COLO668 (cell line): ENCODE data around the gene SLC35E1.
A peak's percentile ranks its signal among the peaks of the same experiment; 100 is the strongest.
"Not testable (repeated sequence)": the region's sequence is repeated elsewhere in the genome, so short reads cannot be mapped to it uniquely, and the experiment has no call there.

ENCODE experiments used
- DNase-seq: peaks from one replicate; lab custom pipeline; 2025; ENCODE audit not compliant: unreplicated experiment; lab: John Stamatoyannopoulos, UW

The SLC35E1 gene

GRCh38 chr19:16551902-16552301, 20.3 kb downstream of the SLC35E1 start:
- not testable (repeated sequence) for DNase-seq

- no peak for DNase-seq
Measured at GRCh38 chr19:16548956-16549355, 23.3 kb downstream of the SLC35E1 start.

GRCh38 chr19:16544473-16545231, 27.6 kb downstream of the SLC35E1 start:
- no peak for DNase-seq

- DNase-seq, result not testable (repeated sequence)
Measured at GRCh38 chr19:16543734-16544133, 28.5 kb downstream of the SLC35E1 start.

- DNase-seq, result peak; percentile 6
Measured at GRCh38 chr19:16542910-16543472, 29.2 kb downstream of the SLC35E1 start.

GRCh38 chr19:16542045-16542909, 29.9 kb downstream of the SLC35E1 start, which contains the start of gene CHERP:
Gene CHERP, minus strand, starts transcription at chr19:16542437. Its CDS starts 59 bp downstream, at chr19:16542378.
- peak; percentile 97 for DNase-seq

GRCh38 chr19:16541526-16542044, 30.6 kb downstream of the SLC35E1 start:
- DNase-seq, result peak; percentile 26

- DNase-seq, result no peak
Measured at GRCh38 chr19:16540948-16541347, 31.3 kb downstream of the SLC35E1 start.

- DNase-seq, result no peak
Measured at GRCh38 chr19:16537111-16537510, 35.1 kb downstream of the SLC35E1 start.

- no peak for DNase-seq
Measured at GRCh38 chr19:16536130-16536529, 36.1 kb downstream of the SLC35E1 start.

GRCh38 chr19:16535381-16535780, 36.8 kb downstream of the SLC35E1 start:
- no peak for DNase-seq

GRCh38 chr19:16532440-16533234, 39.6 kb downstream of the SLC35E1 start:
- no peak for DNase-seq

- no peak for DNase-seq
Measured at GRCh38 chr19:16531380-16531669, 40.9 kb downstream of the SLC35E1 start.

- no peak for DNase-seq
Measured at GRCh38 chr19:16530540-16531379, 41.5 kb downstream of the SLC35E1 start.

GRCh38 chr19:16529466-16530144, 42.6 kb downstream of the SLC35E1 start:
- DNase-seq, result no peak

GRCh38 chr19:16527971-16528521, 44.2 kb downstream of the SLC35E1 start:
- peak; percentile 11 for DNase-seq

GRCh38 chr19:16527334-16527935, 44.8 kb downstream of the SLC35E1 start:
- no peak for DNase-seq

- no peak for DNase-seq
Measured at GRCh38 chr19:16525751-16526481, 46.3 kb downstream of the SLC35E1 start.
